Uterus (tissue), 4 donors: ENCODE measurements around the gene BMPR1B. TPM values are rescaled to one million over a fixed set of nuclear protein-coding genes. Genes with fewer than 3 reads are reported as not detected.

Experiments used
- DNase-seq, 2 donors: peaks; one replicate each; pipeline ENCODE4 v3.0.0-alpha.2; 2019 to 2020
- H3K27ac ChIP-seq, 2 donors: fragments of 200-600 bp; sonication (generic); 1 replicate in 1 of 2; 2 replicates in 1 of 2; pipeline ENCODE4 v1.5.1; 2016 to 2018
- H3K27me3 ChIP-seq, 2 donors: fragments of 200-600 bp; sonication (generic); one replicate each; pipeline ENCODE4 v1.5.1; 2018 to 2019; ENCODE audit warnings: control low read depth in 1 of 2
- H3K36me3 ChIP-seq, 2 donors: fragments of 200-600 bp; sonication (generic); one replicate each; pipeline ENCODE4 v1.5.1; 2019; ENCODE audit warnings: control low read depth in 1 of 2
- H3K4me1 ChIP-seq, 2 donors: fragments of 200-600 bp; sonication (generic); one replicate each; pipeline ENCODE4 v1.5.1; 2018 to 2019; ENCODE audit warnings: control low read depth in 1 of 2
- H3K4me3 ChIP-seq, 2 donors: fragments of 200-600 bp; sonication (generic); 1 replicate in 1 of 2; 2 replicates in 1 of 2; pipeline ENCODE4 v1.5.1; 2018 to 2019; ENCODE audit warnings: mild to moderate bottlenecking in 1 of 2
- H3K9me3 ChIP-seq, 2 donors: fragments of 200-600 bp; sonication (generic); one replicate each; pipeline ENCODE4 v1.5.1; 2019; ENCODE audit warnings: control low read depth in 1 of 2
- POLR2A ChIP-seq, 2 donors: fragments of 450-650 bp; IDR thresholded peaks; one replicate each; pipeline ENCODE4 v1.6.1; 2016; ENCODE audit warnings: antibody characterized with exemption in 2 of 2, mild to moderate bottlenecking in 1 of 2, moderate library complexity in 1 of 2
- intact Hi-C: fragments of 100-400 bp; cut with DNase I; formaldehyde crosslinking; loops from one replicate; pipeline ENCODE4 v1.15.1; 2023; ENCODE audit warnings: low total_unique reads
- total RNA-seq, 4 donors: library from RNA; depleted of rRNA in 3 of 4; stranded (reverse); fragments of >200 nt in 3 of 4; gene quantifications; one replicate each; pipeline versions ENCODE4 v1.1.0 to v1.2.4, GENCODE V29; 2014 to 2023
- TF ChIP-seq, protein P1 (sequence below), 4 experiments: fragments of 200-600 bp in 2 of 4; fragments of 450-650 bp in 2 of 4; sonication (generic) in 2 of 4; IDR thresholded peaks; one replicate each; pipeline ENCODE4 v1.5.1; 2016 to 2019; ENCODE audit warnings: antibody characterized with exemption in 4 of 4, mild to moderate bottlenecking in 2 of 4, moderate library complexity in 1 of 4
- donor health status: DM: yes; HTN: yes; CAD: no.

The BMPR1B gene
- total RNA-seq, 4 donors from 2014 or later, result under 0.01 to 13.6 (median 3.3) TPM

DNA sequence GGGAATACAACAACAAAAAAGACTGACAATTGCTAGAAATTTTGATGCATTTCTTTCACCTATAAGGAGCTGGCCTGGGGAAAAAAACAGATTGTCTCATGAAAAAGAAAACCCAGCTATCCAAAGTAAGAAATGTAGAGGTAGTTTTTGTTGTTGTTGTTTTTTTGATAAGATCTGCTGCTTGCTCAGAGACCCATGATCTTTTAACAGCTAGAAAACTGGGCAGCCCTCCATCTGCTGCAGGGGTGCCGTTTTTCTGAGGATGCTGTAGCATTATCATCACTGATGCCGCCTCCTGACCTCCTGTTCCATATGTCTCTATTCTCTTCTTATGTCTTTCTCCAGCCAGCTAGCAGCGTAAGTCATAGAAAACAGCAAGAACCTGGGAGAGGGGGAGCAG, 98.3 kb downstream of the BMPR1B start:
- Histone ChIP-seq H3K4me1 (no peaks in the 10 kb centered on the region), H3K9me3 (no peaks in the 10 kb centered on the region), H3K27ac (no peak overlapping the region), H3K36me3 (no peaks in the 10 kb centered on the region), H3K27me3 (no peaks in the 10 kb centered on the region), H3K4me3 (no peak overlapping the region)
- no peak for DNase-seq
- intact Hi-C loops, result no loop called here
- TF ChIP-seq POLR2A (IDR thresholded peaks at IDR 0.05), result no peak
- TF ChIP-seq, protein P1, sequence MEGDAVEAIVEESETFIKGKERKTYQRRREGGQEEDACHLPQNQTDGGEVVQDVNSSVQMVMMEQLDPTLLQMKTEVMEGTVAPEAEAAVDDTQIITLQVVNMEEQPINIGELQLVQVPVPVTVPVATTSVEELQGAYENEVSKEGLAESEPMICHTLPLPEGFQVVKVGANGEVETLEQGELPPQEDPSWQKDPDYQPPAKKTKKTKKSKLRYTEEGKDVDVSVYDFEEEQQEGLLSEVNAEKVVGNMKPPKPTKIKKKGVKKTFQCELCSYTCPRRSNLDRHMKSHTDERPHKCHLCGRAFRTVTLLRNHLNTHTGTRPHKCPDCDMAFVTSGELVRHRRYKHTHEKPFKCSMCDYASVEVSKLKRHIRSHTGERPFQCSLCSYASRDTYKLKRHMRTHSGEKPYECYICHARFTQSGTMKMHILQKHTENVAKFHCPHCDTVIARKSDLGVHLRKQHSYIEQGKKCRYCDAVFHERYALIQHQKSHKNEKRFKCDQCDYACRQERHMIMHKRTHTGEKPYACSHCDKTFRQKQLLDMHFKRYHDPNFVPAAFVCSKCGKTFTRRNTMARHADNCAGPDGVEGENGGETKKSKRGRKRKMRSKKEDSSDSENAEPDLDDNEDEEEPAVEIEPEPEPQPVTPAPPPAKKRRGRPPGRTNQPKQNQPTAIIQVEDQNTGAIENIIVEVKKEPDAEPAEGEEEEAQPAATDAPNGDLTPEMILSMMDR (IDR thresholded peaks at IDR 0.05), result no peak

DNA sequence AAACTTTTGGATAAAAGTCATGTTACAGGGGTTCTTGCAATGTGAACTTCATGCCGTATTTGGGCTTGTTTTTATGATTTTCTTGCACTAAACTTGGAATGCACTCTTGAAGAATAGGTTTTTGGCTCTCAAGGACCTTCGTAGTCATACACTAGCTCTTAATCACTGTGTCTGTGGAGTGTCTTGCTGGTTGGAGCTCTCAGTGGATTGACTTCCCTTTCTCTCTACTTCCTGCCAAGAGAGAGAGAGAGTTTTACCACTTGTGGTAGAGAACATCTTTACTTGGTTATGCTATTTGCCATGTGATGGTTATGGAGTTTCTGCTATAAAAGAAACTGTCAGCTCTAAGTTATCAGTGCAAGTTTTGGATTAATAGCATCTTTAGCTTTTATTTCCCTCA, 112.4 kb downstream of the BMPR1B start:
- intact Hi-C loops, result no loop called here
- Histone ChIP-seq H3K27ac (no peak overlapping the region), H3K36me3 (no peaks in the 10 kb centered on the region), H3K27me3 (no peaks in the 10 kb centered on the region), H3K4me1 (no peaks in the 10 kb centered on the region), H3K4me3 (no peak overlapping the region), H3K9me3 (no peaks in the 10 kb centered on the region)
- no peak for DNase-seq
- TF ChIP-seq POLR2A (IDR thresholded peaks at IDR 0.05), result no peak
- TF ChIP-seq, protein P1 (IDR thresholded peaks at IDR 0.05), result no peak

DNA sequence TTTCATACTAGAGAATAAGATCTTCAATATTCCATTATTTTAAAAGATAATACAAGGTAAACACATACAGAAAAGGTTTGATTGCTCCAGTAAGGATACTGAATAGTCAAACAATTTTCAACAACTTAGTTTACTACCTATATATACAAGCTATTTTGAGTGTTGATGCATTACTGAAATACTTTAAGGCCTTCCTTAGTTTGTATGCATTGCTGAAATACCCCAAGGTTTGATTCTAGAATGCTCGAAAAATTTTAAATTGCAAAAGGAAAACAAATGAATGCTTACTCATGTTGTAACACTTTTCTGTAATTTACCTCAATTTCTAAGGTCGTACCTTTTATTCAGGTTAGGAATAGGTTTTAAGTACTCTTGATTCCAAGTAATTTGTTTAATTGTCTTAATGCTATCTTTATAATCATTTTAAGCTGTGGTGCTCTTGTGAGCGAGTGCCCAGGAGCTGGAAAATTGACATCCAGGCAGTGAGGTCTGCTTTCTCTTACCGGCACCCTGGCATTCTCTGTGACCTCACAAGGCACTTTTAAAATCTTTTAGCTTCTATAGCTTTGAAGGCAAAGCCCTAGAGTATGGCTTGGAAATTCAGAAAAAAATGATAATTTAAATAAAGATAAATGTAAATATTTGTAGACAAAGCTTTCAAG, 114.0 kb downstream of the BMPR1B start:
- Histone ChIP-seq H3K4me3 (no peak overlapping the region), H3K27ac (no peak overlapping the region), H3K9me3 (no peaks in the 10 kb centered on the region), H3K36me3 (no peaks in the 10 kb centered on the region), H3K4me1 (no peaks in the 10 kb centered on the region), H3K27me3 (no peaks in the 10 kb centered on the region)
- intact Hi-C loops, result no loop called here
- no peak for DNase-seq
- TF ChIP-seq, protein P1 (IDR thresholded peaks at IDR 0.05), result no peak
- no peak for TF ChIP-seq POLR2A (IDR thresholded peaks at IDR 0.05)

DNA sequence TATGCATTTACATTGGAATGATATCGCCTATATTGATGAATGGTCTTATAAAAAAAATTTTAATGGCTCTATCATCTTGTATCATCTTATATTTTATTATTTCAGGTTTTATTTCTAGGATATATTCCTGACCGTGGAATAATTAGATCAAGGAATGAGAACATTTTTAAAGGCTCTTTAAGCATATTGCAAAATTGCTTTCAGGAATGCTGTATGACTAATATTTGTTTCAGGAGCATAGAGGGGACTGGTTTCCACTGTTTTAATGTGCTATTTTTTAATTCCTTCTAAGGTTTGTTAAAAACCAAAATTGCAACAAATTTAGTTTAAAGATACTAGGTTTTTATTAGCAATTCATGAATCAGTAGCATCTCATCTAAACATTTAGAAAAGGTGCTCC, 120.2 kb downstream of the BMPR1B start:
- no peak for DNase-seq
- Histone ChIP-seq H3K27me3 (no peaks in the 10 kb centered on the region), H3K36me3 (no peaks in the 10 kb centered on the region), H3K27ac (no peak overlapping the region), H3K4me3 (no peak overlapping the region), H3K9me3 (no peaks in the 10 kb centered on the region), H3K4me1 (no peaks in the 10 kb centered on the region)
- intact Hi-C loops, result no loop called here
- TF ChIP-seq, protein P1 (IDR thresholded peaks at IDR 0.05), result no peak
- no peak for TF ChIP-seq POLR2A (IDR thresholded peaks at IDR 0.05)

DNA sequence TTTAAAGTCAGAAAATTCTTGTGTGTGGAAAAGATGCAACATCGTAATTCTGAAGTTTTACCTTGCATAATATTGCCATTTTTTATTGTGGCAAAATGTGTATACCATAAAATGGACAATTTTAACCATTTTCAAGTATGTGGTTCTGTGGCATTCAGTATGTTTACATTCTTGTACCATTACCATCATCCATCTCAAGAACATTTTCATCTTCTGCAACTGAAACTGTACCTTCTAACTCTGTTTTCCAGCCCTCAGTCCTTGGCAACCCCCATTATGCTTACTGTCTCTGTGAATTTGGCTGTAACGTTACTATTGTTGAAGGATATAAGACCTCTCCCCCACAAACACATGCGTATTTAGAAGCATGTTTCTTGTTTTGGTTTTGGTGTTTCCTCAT, 123.2 kb downstream of the BMPR1B start:
- Histone ChIP-seq H3K4me3 (no peak overlapping the region), H3K27me3 (no peaks in the 10 kb centered on the region), H3K9me3 (no peaks in the 10 kb centered on the region), H3K36me3 (no peaks in the 10 kb centered on the region), H3K27ac (no peak overlapping the region), H3K4me1 (no peaks in the 10 kb centered on the region)
- intact Hi-C loops, result no loop called here
- TF ChIP-seq POLR2A (IDR thresholded peaks at IDR 0.05), result no peak
- TF ChIP-seq, protein P1 (IDR thresholded peaks at IDR 0.05), result no peak
- DNase-seq, result no peak
